GM18511 (cell line): ENCODE measurements around the gene ZBTB16.

Experiments used
- ATAC-seq: cut with Tn5 transposase; IDR thresholded peaks from one replicate; pipeline ENCODE4 v1.9.1; 2021; ENCODE audit warnings: mild to moderate bottlenecking, moderate library complexity; ENCODE audit not compliant: unreplicated experiment

ZBTB16 gene

GRCh38 chr11:114200351-114201133 is 141.0 kb downstream of the ZBTB16 start:
- ATAC-seq = no peak

- ATAC-seq = no peak
Observed at GRCh38 chr11:114201219-114201618, 141.7 kb downstream of the ZBTB16 start.

GRCh38 chr11:114202011-114202609 is 142.6 kb downstream of the ZBTB16 start:
- ATAC-seq = no peak

GRCh38 chr11:114207096-114207495 is 147.6 kb downstream of the ZBTB16 start:
- no peak for ATAC-seq

GRCh38 chr11:114208377-114208776 is 148.9 kb downstream of the ZBTB16 start:
- ATAC-seq = no peak

- ATAC-seq = no peak
Observed at GRCh38 chr11:114209343-114209742, 149.8 kb downstream of the ZBTB16 start.

GRCh38 chr11:114209904-114210303 is 150.4 kb downstream of the ZBTB16 start:
- no peak for ATAC-seq

- ATAC-seq = no peak
Observed at GRCh38 chr11:114211444-114212121, 152.1 kb downstream of the ZBTB16 start.

GRCh38 chr11:114213622-114214021 is 154.1 kb downstream of the ZBTB16 start:
- ATAC-seq = no peak

- no peak for ATAC-seq
Observed at GRCh38 chr11:114215428-114215827, 155.9 kb downstream of the ZBTB16 start.

- no peak for ATAC-seq
Observed at GRCh38 chr11:114215871-114216795, 156.6 kb downstream of the ZBTB16 start.

GRCh38 chr11:114216796-114217180 is 157.3 kb downstream of the ZBTB16 start:
- no peak for ATAC-seq

GRCh38 chr11:114218508-114218907 is 159.0 kb downstream of the ZBTB16 start:
- ATAC-seq = no peak

- ATAC-seq = no peak
Observed at GRCh38 chr11:114219559-114220349, 160.2 kb downstream of the ZBTB16 start.

- no peak for ATAC-seq
Observed at GRCh38 chr11:114221037-114221436, 161.5 kb downstream of the ZBTB16 start.

GRCh38 chr11:114225661-114226060 is 166.2 kb downstream of the ZBTB16 start:
- no peak for ATAC-seq

- no peak for ATAC-seq
Observed at GRCh38 chr11:114226356-114226755, 166.8 kb downstream of the ZBTB16 start.

- no peak for ATAC-seq
Observed at GRCh38 chr11:114228435-114229411, 169.2 kb downstream of the ZBTB16 start.
